ENCODE measurements around the gene EIF2B4.
"Not testable (repeated sequence)": the region's sequence is repeated elsewhere in the genome, so short reads cannot be mapped to it uniquely, and the experiment has no call there.

Gene EIF2B4

DNA sequence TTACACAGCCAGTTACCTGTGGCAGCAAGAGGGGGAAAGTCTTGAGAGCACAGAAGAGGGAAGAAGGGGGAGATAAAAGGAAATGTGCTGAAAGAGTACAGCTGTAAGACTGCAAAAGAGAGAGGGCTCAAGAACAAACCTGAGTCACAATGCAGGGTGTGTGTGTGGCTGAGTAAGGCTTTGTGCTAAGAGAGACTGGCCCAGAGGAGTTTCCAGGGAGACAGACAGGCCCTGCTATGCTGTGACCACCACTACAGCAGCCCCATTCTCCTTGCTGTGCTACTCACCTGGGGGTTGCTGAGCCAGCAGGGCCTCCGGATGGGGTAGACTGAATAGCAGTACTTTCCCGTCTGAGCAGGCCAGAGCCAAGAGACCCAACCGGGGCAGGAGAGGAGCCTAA, 34.8 kb downstream of the EIF2B4 start:
- no peak for DNase-seq

DNA sequence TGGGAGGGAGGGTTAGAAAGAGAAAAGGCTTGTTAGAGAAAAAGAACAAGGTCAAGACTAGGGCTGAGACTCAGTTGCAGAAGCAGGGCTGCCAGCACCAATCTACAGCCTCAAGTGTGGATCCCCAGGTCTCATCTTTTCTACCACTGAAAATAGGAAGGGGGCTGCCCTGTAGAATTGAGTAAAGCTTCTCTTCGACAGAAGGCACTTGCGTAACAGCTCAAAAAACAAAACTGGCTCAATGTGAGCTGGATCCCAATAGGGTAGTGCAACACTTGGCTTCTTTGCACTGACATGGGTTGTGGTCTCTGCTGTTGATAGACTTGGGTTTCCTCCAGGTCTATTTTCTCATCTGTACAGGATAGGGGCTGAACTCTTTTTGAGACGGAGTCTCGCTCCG, 45.4 kb downstream of the EIF2B4 start:
- no peak for DNase-seq

DNA sequence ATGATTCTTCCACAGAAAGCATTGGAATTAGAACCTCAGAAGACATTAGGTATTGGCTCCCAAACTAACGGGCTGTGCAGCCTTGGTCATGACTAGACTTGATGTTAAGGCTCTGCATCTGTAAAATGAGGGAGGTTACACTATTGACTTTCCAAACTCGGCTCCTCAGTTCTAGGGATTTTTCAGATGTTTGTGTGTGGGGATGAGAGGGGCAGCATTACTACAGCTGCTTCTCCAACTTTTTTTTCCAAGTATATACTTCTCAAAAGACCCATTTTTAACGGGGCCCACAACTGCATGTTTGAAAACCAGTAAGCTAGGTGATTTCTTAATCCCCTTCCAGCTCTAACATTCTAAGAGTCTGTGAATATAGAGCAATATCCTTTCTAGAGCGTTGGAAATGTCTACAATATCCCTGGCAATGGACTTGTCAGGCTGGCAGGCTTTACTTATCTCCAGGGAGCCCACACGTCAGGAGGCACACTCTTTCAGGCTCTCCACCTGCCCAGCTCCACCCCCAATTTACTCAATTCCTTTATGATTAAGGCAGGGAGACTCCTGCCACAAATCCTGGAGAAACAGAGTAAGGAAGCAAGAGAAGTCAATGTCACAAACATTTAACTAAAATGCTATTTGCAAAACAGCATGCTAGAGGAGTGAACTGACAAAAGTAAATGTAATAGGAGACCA, 46.4 kb downstream of the EIF2B4 start:
- DNase-seq: no peak

DNA sequence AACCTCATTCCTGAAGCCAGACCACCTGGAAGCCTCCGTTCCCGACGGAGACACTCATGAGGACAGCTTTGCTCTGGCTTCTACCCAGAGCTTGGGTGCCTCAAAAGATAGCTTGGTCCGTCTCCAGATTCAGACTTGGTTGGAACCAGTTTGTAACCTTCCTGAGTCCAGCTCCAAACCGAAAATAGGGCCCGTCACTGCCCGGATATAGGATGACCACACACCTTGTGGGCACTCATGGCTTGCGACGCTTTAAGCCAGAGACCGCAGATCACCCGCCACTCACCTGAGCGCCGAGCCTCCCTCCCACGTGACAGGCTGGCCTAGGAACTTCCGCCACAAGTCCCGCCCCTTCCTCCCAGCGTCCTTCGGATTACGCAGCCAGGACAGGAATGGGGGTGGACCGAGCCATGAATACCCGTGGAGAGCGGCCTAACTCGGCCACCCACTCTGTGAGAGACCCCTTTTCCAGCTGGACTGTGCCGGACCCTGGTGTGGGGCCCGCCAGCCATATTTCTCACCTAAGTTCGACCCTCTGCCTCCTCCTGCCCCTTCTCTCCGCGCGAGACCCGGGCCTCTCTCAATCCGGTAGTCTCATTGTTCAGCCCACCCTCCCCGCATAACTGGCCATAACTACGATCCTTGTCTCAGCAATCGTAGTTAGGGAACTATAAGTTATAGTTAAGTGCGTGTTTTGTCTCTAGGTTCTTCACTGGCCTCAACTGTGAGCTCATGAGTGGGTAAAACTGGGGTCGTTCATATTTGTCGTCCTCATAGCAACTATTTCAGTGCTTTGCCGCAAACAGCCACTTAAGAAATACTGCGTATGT, 47.2 kb downstream of the EIF2B4 start, which contains the start of gene MPV17:
Gene MPV17 (minus strand): TSS at position 332 of the 830 bp plus-strand sequence. CDS start 580 bp downstream, outside the sequence.
- peak; percentile 70 for DNase-seq

DNA sequence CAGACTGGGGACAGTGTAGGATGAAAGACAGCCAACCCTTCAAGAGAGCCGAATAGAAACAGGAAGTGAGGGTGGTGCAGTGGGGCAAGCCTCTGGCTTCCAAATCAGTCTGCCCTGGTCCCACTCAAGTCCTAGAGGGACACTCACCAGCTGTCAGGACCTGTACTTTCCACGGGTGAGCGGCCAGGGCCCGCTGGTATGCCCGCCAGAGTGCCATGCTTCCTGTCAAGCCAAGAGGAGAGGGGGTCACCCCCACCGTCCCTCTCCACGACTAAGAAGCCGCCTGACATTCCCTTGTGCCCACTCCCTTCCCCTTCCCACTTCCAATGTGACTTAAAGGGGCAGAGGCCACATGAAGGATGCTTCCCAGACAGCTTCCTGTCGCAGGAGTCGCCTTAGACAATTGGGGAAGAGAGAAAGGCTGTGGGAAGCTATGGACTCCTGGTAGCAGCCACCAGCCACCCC, 47.8 kb downstream of the EIF2B4 start:
- DNase-seq: no peak

DNA sequence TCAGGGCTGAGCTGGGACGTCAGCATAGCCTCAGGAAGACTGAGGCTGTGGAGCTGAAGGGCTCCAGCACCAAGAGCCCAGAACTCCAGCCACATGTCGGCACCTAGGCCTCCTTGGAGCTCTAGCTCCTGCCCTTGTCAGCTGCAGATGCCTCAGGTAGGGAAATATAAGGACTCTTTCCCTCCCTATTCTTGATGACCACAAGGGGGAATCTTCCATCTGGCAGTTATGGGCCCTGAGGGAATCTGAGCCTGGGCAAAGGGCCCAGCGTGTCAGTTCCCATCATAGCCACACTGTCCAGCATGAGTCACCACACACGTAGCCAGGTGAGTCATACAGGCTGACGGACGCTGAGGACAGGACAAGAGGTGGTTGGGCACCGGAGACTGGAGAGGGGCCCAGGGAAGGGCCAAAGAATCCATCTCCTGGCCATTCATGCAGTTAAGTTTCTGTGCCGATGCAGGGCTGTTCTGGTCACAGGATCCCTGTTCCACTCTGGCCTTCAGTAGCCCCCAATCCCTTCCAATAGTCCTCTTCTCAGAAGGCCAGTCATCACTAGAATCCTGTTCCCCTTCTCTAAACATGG, 49.1 kb downstream of the EIF2B4 start:
- DNase-seq: no peak

DNA sequence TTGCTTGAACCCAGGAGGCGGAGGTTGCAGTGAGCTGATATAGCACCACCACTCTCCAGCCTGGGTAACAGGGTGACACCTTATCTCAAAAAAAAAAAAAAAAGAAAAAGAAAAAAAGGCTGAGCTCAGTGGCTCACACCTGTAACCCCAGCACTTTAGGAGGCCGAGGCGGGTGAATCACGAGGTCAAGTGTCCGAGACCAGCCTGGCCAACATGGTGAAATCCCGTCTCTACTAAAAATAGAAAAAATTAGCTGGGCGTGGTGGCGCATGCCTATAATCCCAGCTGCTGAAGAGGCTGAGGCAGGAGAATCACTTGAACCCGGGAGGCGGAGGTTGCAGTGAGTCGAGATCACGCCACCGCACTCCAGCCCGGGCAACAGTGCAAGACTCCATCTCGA, 50.3 kb downstream of the EIF2B4 start:
- DNase-seq: not testable (repeated sequence)

DNA sequence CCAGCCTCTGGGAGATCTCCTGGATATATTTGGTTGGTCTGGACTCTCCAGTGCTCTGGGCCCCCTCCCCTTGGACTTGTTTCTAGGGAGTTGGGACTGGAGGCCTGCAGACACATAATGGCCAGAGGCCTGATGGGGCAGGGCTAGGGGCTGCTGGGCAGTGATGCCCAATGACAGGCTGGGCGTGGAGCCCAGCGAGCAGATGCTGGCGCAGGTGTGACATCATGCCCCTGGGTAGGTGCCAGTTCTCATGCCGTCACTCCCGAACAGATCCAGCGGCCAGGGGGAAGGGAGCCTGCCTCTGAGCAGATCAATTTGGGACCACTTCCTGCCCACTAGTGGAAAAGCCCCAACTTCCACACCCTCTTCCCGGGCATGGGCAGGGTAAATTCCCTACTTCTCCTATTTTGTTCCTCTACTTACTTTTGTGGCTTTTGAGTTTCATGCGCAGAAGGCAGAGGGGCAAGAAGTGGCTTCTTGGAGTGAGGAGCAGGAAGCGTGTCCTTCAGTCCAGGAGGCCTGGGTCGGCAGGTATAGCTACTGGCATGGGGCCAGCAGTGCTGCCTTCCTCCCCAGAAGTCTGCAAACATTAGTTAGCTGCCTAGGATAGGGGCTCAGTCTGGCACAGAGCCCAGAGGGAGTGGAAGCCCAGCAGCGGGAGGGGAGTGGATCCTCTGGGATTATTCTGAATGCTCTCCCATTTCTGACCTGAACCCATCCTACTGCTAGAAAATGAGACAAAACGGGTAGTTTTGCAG, 53.3 kb downstream of the EIF2B4 start:
- DNase-seq: peak; percentile 63

DNA sequence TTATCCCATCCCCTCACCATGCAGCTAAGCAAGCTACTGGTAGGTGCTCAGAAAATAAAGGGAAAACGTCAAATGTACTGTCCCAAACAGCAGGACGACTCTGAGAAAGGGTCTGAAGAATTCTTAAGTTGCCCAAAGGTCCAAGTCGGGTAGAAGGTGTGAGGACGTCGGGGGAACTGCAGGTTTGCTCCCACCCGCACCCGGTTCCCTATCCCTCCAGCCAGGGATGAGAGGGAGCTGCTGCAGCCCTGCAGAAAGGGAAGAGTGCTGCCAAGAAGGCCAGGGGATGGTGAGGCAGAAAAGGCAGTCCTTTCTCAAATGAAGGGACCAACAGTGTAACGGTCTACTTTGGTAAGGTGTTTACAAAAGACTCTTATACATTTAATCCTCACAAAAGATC, 55.0 kb downstream of the EIF2B4 start:
- DNase-seq: no peak

DNA sequence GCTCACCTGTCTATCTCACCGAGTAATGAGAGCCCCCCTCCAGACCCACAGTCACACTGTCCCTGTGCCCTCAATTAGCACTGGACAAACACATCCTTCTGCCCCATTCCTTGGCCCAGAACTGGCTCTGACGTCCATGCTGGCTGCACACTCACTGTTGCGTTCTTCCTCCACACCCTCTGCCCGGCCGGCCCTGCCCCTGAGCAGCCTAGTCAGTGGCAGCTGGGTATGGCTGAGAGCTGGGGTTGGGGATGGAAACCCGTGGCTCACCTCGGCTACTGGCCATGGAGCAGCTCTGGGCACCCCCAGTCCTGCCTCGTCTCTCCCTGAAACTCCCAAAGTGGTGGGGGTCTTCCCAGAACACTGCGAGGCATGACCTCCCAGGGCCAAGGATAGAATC, 55.4 kb downstream of the EIF2B4 start:
- no peak for DNase-seq
